SK-N-SH treated with all-trans-retinoic acid at 6 μM for 48 hours (cell line): ENCODE data around the gene TMEM214.

Experiments used
- ESRRG ChIP-seq: fragments of 250-450 bp; sonication (Bioruptor Pico); IDR thresholded peaks from 2 replicates; pipeline ENCODE4 v1.6.1; 2021; ENCODE audit warnings: mild to moderate bottlenecking
- GLIS3 ChIP-seq: fragments of 250-450 bp; sonication (Bioruptor Pico); IDR thresholded peaks from 2 replicates; pipeline ENCODE4 v1.5.0; 2020; ENCODE audit warnings: mild to moderate bottlenecking, moderate library complexity
- OSR1 ChIP-seq: fragments of 250-450 bp; sonication (Bioruptor Pico); IDR thresholded peaks from 2 replicates; pipeline ENCODE4 v1.8.0; 2022; ENCODE audit warnings: moderate library complexity, mild to moderate bottlenecking, inconsistent platforms
- PPARA ChIP-seq: fragments of 250-450 bp; sonication (Bioruptor Pico); IDR thresholded peaks from 2 replicates; pipeline ENCODE4 v1.5.0; 2020; ENCODE audit warnings: mild to moderate bottlenecking, borderline replicate concordance
- RARB ChIP-seq: fragments of 250-450 bp; sonication (Bioruptor Pico); IDR thresholded peaks from 2 replicates; pipeline ENCODE4 v1.8.0; 2021; ENCODE audit warnings: mild to moderate bottlenecking, moderate library complexity
- ZFP3 ChIP-seq: fragments of 250-450 bp; sonication (Bioruptor Pico); IDR thresholded peaks from 2 replicates; pipeline ENCODE4 v1.5.0; 2020; ENCODE audit warnings: mild to moderate bottlenecking, moderate library complexity
- ZNF8 ChIP-seq: fragments of 450-650 bp; formaldehyde crosslinking; IDR thresholded peaks from 2 replicates; pipeline ENCODE4 v1.5.0; 2020; ENCODE audit warnings: mild to moderate bottlenecking, moderate library complexity
- TF ChIP-seq, protein P1 (sequence below): fragments of 250-450 bp; sonication (Bioruptor Pico); IDR thresholded peaks from 2 replicates; pipeline ENCODE4 v1.8.0; 2020; ENCODE audit warnings: mild to moderate bottlenecking, moderate library complexity, borderline replicate concordance
- TF ChIP-seq, protein P2 (sequence below): fragments of 250-450 bp; sonication (Bioruptor Pico); IDR thresholded peaks from 2 replicates; pipeline ENCODE4 v1.5.0; 2020; ENCODE audit warnings: mild to moderate bottlenecking, moderate library complexity
- TF ChIP-seq, protein P3 (sequence below): fragments of 250-450 bp; sonication (Bioruptor Pico); IDR thresholded peaks from 2 replicates; pipeline ENCODE4 v1.5.1; 2021; ENCODE audit warnings: mild to moderate bottlenecking, moderate library complexity
- TF ChIP-seq, protein P4 (sequence below): fragments of 250-450 bp; sonication (Bioruptor Pico); IDR thresholded peaks from 2 replicates; pipeline ENCODE4 v1.5.1; 2020; ENCODE audit warnings: low read depth, mild to moderate bottlenecking, moderate library complexity

DNA sequence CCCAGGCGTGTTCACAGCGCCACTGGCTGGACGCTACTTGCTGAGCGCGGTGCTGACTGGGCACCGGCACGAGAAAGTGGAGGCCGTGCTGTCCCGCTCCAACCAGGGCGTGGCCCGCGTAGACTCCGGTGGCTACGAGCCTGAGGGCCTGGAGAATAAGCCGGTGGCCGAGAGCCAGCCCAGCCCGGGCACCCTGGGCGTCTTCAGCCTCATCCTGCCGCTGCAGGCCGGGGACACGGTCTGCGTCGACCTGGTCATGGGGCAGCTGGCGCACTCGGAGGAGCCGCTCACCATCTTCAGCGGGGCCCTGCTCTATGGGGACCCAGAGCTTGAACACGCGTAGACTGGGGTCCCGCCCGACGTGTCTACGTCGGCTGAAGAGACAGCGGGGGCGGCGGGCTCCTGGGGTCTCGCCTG, 52.9 kb downstream of the TMEM214 start:
- no peak for TF ChIP-seq PPARA (CRISPR knock-in tag)
- TF ChIP-seq ZNF8 (CRISPR knock-in tag), result no peak
- TF ChIP-seq, protein P1, sequence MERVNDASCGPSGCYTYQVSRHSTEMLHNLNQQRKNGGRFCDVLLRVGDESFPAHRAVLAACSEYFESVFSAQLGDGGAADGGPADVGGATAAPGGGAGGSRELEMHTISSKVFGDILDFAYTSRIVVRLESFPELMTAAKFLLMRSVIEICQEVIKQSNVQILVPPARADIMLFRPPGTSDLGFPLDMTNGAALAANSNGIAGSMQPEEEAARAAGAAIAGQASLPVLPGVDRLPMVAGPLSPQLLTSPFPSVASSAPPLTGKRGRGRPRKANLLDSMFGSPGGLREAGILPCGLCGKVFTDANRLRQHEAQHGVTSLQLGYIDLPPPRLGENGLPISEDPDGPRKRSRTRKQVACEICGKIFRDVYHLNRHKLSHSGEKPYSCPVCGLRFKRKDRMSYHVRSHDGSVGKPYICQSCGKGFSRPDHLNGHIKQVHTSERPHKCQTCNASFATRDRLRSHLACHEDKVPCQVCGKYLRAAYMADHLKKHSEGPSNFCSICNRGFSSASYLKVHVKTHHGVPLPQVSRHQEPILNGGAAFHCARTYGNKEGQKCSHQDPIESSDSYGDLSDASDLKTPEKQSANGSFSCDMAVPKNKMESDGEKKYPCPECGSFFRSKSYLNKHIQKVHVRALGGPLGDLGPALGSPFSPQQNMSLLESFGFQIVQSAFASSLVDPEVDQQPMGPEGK, result no peak
- TF ChIP-seq RARB (CRISPR knock-in tag), result no peak
- TF ChIP-seq ESRRG, result no peak
- no peak for TF ChIP-seq ZFP3 (CRISPR knock-in tag)
- TF ChIP-seq, protein P2, sequence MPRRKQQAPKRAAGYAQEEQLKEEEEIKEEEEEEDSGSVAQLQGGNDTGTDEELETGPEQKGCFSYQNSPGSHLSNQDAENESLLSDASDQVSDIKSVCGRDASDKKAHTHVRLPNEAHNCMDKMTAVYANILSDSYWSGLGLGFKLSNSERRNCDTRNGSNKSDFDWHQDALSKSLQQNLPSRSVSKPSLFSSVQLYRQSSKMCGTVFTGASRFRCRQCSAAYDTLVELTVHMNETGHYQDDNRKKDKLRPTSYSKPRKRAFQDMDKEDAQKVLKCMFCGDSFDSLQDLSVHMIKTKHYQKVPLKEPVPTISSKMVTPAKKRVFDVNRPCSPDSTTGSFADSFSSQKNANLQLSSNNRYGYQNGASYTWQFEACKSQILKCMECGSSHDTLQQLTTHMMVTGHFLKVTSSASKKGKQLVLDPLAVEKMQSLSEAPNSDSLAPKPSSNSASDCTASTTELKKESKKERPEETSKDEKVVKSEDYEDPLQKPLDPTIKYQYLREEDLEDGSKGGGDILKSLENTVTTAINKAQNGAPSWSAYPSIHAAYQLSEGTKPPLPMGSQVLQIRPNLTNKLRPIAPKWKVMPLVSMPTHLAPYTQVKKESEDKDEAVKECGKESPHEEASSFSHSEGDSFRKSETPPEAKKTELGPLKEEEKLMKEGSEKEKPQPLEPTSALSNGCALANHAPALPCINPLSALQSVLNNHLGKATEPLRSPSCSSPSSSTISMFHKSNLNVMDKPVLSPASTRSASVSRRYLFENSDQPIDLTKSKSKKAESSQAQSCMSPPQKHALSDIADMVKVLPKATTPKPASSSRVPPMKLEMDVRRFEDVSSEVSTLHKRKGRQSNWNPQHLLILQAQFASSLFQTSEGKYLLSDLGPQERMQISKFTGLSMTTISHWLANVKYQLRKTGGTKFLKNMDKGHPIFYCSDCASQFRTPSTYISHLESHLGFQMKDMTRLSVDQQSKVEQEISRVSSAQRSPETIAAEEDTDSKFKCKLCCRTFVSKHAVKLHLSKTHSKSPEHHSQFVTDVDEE (CRISPR knock-in tag), result peak; percentile 30; the same call in 1 of the 2 replicates
- no peak for TF ChIP-seq OSR1 (CRISPR knock-in tag)
- TF ChIP-seq, protein P3, sequence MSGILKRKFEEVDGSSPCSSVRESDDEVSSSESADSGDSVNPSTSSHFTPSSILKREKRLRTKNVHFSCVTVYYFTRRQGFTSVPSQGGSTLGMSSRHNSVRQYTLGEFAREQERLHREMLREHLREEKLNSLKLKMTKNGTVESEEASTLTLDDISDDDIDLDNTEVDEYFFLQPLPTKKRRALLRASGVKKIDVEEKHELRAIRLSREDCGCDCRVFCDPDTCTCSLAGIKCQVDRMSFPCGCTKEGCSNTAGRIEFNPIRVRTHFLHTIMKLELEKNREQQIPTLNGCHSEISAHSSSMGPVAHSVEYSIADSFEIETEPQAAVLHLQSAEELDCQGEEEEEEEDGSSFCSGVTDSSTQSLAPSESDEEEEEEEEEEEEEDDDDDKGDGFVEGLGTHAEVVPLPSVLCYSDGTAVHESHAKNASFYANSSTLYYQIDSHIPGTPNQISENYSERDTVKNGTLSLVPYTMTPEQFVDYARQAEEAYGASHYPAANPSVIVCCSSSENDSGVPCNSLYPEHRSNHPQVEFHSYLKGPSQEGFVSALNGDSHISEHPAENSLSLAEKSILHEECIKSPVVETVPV, result no peak
- peak; percentile 57; the same call in 1 of the 2 replicates for TF ChIP-seq GLIS3 (CRISPR knock-in tag)
- TF ChIP-seq, protein P4, sequence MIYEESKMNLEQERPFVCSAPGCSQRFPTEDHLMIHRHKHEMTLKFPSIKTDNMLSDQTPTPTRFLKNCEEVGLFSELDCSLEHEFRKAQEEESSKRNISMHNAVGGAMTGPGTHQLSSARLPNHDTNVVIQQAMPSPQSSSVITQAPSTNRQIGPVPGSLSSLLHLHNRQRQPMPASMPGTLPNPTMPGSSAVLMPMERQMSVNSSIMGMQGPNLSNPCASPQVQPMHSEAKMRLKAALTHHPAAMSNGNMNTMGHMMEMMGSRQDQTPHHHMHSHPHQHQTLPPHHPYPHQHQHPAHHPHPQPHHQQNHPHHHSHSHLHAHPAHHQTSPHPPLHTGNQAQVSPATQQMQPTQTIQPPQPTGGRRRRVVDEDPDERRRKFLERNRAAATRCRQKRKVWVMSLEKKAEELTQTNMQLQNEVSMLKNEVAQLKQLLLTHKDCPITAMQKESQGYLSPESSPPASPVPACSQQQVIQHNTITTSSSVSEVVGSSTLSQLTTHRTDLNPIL (CRISPR knock-in tag), result no peak
